SJCRH30 (cell line): ENCODE data around the gene CPT1B. TPM values are rescaled to one million over a fixed set of nuclear protein-coding genes. Genes with fewer than 3 reads are reported as not detected.

ENCODE experiments used
- DNase-seq, 2 experiments: peaks; one replicate each; pipeline ENCODE4 v3.0.0-alpha.2; 2015 to 2020
- H3K27ac ChIP-seq: fragments of 250-450 bp; sonication (Bioruptor Pico); 2 replicates; pipeline ENCODE4 v1.5.1; 2020; ENCODE audit warnings: mild to moderate bottlenecking, moderate library complexity
- H3K27me3 ChIP-seq: fragments of 250-450 bp; sonication (Bioruptor Pico); 2 replicates; pipeline ENCODE4 v1.5.1; 2020; ENCODE audit warnings: mild to moderate bottlenecking, moderate library complexity
- H3K36me3 ChIP-seq: fragments of 250-450 bp; sonication (Bioruptor Pico); 2 replicates; pipeline ENCODE4 v1.5.1; 2020; ENCODE audit warnings: mild to moderate bottlenecking, moderate library complexity
- H3K4me1 ChIP-seq: fragments of 250-450 bp; sonication (Bioruptor Pico); 2 replicates; pipeline ENCODE4 v1.5.1; 2020; ENCODE audit warnings: mild to moderate bottlenecking, moderate library complexity
- H3K4me3 ChIP-seq: fragments of 250-450 bp; sonication (Bioruptor Pico); 2 replicates; pipeline ENCODE4 v1.5.1; 2020; ENCODE audit warnings: mild to moderate bottlenecking, moderate library complexity
- H3K9me3 ChIP-seq: fragments of 250-450 bp; sonication (Bioruptor Pico); replicated peaks from 2 replicates; pipeline ENCODE4 v1.5.1; 2020; ENCODE audit warnings: mild to moderate bottlenecking, moderate library complexity
- total RNA-seq: library from RNA; depleted of rRNA; stranded (reverse); fragments of >200 nt; shearing (Covaris generic); gene quantifications from 2 replicates; pipeline ENCODE4 v1.2.3, GENCODE V29; 2014

The CPT1B gene
- total RNA-seq, 1 experiment from 2014 or later = 17.1 TPM

DNA sequence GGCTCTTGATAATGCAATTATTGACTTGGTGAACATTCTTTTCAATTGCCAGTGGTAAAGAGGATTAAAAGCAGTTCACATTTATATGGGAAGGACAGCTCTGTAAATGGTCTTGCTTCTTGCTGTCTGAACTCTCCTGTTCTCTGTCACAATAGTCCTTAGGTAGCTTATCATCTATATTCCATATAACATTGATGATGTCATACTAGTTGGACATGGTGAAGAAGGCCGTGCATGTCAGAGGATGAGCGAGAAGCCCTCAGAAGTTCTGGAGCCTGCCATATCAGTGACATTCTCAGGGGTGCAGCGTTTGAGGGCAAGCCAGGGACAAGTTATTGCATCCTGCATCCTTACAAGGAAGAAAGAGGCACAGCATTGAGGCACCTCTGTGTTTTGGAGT is 7.0 kb upstream of the CPT1B start:
- no peak for DNase-seq

DNA sequence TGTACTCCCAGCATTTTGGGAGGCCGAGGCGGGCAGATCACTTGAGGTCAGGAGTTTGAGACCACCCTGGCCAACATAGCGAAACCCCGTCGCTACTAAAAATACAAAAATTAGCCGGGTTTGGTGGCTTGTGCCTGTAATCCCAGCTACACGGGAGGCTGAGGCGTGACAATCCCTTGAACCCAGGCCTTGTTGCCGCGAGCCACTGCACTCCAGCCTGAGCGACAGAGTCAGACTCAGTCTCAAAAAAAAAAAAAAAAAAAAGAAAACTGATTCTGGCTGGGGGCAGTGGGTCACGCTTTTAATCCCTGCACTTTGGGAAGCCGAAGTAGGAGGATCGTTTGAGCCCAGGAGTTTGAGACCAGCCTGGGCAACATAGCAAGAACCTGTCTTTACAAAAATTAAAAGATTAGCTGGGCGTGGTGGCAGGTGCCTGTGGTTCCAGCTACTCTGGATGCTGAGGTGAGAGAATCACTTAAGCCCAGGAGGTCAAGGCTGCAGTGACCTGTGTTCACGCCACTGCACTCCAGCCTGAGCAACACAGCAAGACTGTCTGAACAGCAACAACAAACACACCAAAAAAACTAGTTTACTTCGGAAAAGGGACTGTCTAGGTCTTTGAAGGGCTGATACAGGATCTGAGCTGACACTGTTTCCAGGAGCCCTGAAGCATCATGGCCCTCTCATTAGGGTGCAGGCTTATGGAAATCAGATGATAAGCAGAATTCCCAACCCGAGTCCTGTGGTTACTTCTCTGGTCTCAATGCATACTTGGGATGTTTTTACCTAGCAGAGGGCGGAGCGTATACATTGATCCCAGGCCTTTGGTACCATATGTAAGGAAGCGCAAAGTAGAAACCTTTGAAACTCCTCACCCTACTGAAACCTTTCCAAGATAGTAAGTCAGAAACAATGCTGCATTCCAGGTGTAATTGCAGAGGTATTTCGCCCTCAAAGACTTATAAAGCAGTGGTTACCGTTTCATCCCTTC is 6.2 kb upstream of the CPT1B start:
- DNase-seq = no peak
- Histone ChIP-seq H3K9me3 (no peaks in the 10 kb centered on the region), H3K27ac (no peak overlapping the region), H3K4me1 (peaks cover 2% of the 10 kb centered on the region; the same call in 1 of the 2 replicates), H3K27me3 (no peaks in the 10 kb centered on the region), H3K4me3 (no peak overlapping the region), H3K36me3 (no peaks in the 10 kb centered on the region)

More for the DNA sequence above, 7.0 kb upstream of the CPT1B start:
- no peaks in the 10 kb centered on the region for H3K9me3 ChIP-seq
- H3K27me3 ChIP-seq = no peaks in the 10 kb centered on the region
- peaks cover 2% of the 10 kb centered on the region; the same call in 1 of the 2 replicates for H3K4me1 ChIP-seq
- H3K4me3 ChIP-seq = no peak overlapping the region
- H3K27ac ChIP-seq = no peak overlapping the region
- no peaks in the 10 kb centered on the region for H3K36me3 ChIP-seq

DNA sequence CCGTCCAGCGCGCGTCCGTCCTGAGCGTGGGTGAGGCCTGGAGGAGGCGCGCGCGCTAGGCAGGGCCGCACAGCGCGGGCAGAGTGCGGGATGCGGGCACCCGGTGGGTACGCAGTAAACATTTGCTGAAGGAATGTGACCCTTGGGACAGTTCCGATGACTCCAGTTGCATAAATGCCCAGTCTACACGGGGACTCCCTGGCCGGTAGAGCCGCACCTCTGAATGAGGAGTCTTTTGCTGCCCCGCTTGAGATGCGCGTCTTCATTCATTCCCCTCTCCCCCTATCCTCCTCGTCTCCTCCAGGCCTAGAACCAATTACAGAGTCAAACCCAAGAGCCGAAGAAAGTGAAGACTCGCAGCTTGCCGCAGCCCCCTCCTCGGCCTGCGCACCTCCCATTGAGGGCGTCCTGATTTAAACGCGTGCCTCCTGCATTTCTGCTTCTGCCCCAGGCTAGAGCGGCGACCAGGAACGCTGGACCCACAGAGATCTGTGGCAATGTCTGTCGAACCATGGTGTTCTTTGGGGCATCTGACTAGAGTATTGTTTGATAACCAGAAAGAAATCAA is 5.2 kb upstream of the CPT1B start:
- no peaks in the 10 kb centered on the region for H3K36me3 ChIP-seq
- H3K4me3 ChIP-seq = peak overlapping the region; percentile 73
- DNase-seq = no peak
- H3K27me3 ChIP-seq = no peaks in the 10 kb centered on the region
- no peaks in the 10 kb centered on the region for H3K9me3 ChIP-seq
- peaks cover 12% of the 10 kb centered on the region for H3K4me1 ChIP-seq
- peak overlapping the region; percentile 86; the same call in 1 of the 2 replicates for H3K27ac ChIP-seq

DNA sequence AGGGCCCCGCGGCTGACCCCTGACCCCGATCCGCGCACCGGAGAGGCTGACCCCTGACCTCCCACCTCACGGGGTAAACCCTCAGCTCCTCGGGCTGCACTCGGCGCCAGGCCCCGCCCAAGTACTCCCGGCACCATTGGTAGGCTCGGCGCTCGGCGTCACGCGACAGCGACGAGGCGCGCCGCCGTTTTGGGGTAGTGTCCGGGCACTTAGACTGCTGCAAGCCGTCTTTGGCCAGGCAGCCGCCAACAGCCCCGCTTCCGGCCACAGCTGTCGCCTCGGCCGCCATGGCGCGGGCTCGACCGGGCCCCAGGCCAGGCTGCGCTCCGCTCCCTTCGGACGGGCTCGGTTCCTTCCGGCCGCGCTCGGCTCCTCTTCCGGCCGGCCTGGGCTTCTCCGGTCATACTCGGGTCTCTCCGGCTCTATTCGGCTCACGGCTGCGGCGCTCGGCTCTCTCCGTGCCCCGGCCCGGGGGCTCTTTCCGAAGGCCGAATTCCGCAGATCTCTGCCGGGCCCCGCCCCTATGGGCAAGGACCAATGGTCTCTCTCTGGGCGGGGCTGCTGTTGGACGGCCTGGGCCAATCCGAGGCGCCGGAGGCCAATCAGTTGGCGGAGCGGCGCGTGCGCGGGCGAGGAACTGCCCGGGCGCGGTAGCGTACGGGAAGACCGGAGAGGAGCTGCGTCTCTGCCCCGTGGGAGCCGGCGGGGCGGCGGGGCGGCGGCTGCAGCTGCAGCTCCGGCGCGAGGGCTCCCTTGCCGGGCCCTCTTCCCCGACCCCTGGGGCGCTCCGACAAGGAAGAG is 4.5 kb upstream of the CPT1B start, which contains the start of gene CHKB:
Gene CHKB, minus strand, starts transcription at position 357 of the 801 bp plus-strand sequence. Its CDS starts 68 bp downstream, at position 289.
- Histone ChIP-seq H3K27me3 (no peaks in the 10 kb centered on the region), H3K36me3 (no peaks in the 10 kb centered on the region), H3K4me1 (peaks cover 13% of the 10 kb centered on the region), H3K4me3 (peak within 1 kb of the TSS; percentile 73), H3K27ac (peak within 1 kb of the TSS; percentile 86), H3K9me3 (no peaks in the 10 kb centered on the region)
- DNase-seq = peak; percentile 100

DNA sequence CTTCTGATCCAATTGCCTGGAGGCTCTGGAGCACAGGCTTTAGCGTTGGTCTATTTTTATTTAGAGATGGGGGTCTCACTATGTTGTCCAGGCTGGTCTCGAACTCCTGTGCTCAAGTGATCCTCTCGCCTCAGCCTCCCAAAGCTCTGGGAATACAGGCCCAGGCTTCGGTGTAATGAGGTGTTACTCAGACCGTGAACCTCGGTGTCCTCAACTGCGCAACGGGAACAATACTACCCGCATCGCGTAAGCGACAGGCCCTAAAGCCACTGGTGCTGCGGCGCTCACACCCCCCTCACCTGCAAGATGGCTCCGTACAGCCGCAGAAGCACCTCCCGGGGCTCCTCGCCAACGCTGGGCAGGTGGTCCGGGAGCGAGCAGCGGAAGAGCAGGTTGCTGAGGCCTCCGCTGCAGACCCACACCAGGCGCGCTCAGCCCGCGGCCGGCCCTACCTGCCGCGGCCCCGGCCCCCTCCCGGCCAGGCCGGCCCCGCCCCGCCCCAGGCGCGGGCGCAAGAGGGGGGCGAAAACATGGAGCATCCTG is 3.8 kb upstream of the CPT1B start:
- H3K4me1 ChIP-seq = peaks cover 13% of the 10 kb centered on the region
- H3K4me3 ChIP-seq = peak overlapping the region; percentile 73
- H3K27me3 ChIP-seq = no peaks in the 10 kb centered on the region
- H3K36me3 ChIP-seq = no peaks in the 10 kb centered on the region
- no peak for DNase-seq
- peak overlapping the region; percentile 86 for H3K27ac ChIP-seq
- H3K9me3 ChIP-seq = no peaks in the 10 kb centered on the region

DNA sequence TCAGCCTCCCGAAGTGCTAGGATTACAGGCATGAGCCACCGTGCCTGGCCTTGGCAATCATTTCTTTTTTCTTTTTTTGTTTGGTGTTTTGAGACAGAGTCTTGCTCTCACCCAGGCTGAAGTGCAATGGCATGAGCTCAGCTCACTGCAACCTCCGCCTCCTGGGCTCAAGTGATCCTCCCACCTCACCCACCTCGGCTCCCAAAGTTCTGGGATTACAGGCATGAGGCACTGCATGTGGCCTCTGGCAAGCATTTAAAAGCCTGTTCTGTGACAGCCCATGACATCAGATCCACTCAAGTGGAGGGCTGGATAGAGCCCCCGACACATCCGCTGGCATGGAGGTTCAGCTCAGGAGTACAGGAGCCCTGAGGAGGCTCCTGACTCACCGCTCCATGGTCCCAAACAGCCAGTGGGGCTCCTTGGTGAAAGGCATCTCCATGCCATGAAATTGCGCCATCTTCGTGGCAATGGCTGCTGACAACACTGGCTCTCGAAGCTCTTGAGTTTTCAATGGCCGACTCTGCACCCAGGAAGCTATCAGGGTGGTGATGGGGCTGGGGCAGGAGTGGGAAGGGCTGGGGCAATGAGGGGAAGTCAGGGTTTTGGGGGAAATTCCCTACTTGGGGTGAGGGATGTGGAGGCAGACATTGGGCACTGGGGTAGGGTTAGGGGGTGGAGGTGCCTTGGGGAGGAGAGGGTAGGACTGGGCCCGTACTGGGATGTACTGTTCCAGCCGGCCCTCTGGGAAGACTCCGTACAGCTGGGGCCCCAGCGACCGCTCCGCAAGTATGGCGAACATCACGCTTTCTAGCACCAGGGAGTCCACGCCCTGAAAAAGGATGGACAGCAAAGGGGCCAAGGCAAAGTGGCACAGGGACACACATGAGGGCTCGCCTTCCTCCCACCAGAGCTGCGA is 3.1 kb upstream of the CPT1B start:
- Histone ChIP-seq H3K27ac (no peak overlapping the region), H3K4me3 (peak overlapping the region; percentile 73), H3K27me3 (no peaks in the 10 kb centered on the region), H3K9me3 (no peaks in the 10 kb centered on the region), H3K36me3 (no peaks in the 10 kb centered on the region), H3K4me1 (peaks cover 13% of the 10 kb centered on the region)
- DNase-seq = no peak

DNA sequence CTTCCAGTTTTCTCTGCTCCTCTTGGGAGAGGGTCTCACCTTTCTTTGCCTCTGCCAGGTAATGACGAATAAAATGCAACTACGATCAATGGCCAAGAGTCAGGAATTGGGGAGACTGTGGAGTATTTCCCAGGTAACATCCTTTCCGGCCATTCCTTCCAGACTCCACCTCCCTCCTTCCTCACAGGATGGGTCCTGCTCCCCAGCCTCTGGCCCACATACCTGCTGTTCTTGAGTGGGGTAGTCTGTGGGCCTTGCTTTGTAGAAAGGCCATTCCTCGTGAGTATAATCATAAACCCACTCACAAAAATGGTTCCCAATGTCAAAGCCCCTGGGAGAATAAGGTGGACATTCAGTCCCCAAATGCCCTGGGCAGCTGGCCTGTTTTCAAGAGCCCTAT is 1.5 kb upstream of the CPT1B start:
- Histone ChIP-seq H3K4me3 (no peak overlapping the region), H3K27ac (no peak overlapping the region), H3K36me3 (no peaks in the 10 kb centered on the region), H3K27me3 (no peaks in the 10 kb centered on the region), H3K9me3 (no peaks in the 10 kb centered on the region), H3K4me1 (peaks cover 13% of the 10 kb centered on the region)
- no peak for DNase-seq

DNA sequence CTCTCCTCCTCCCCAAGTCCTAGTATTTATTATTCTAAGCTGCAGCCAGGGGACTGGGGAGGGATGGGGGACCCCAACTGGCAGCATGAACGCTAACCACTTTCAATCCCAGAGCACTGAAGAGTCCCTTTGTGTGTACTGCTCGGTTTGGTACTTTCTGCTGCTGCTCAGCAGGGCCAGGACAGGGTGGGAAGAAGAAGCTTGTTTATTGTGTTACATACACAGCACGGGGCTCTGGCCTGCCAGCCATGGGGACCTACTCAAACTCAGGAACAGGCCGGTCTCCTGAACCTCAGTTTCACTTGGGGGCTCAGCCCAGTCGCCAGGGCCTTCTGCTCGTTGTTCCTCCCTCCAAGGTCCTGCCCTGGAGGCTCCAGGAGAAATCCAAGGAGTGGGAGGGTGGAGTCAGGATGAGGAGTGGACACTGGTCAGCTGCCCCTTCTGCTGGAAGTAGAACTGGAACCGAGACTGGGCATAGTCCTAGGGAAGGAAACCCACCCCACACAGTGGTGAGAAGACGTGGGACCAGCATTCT is 616 bp upstream of the CPT1B start:
- no peak overlapping the region for H3K27ac ChIP-seq

DNA sequence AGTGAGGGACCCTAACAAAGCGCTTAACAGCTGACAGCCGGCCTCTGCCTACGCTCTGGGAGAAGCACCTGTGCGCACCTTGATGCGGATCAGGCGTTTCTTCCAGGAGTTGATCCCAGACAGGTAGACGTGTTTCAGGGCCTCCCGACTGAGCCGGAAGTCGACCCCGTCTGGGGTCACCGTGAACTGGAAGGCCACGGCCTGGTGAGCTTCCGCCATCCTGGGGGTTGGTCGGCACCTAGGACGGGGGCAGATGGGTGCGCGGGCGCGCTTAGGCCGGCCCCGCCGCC is 585 bp downstream of the CPT1B start:
- H3K27me3 ChIP-seq = no peaks in the 10 kb centered on the region
- no peak for DNase-seq
- H3K4me3 ChIP-seq = no peak overlapping the region
- no peaks in the 10 kb centered on the region for H3K36me3 ChIP-seq
- peaks cover 11% of the 10 kb centered on the region for H3K4me1 ChIP-seq
- H3K9me3 ChIP-seq = no peaks in the 10 kb centered on the region
- no peak overlapping the region for H3K27ac ChIP-seq

More for the DNA sequence above, 616 bp upstream of the CPT1B start:
- no peak for DNase-seq
- Histone ChIP-seq H3K4me3 (no peak overlapping the region), H3K4me1 (peaks cover 13% of the 10 kb centered on the region), H3K36me3 (no peaks in the 10 kb centered on the region), H3K9me3 (no peaks in the 10 kb centered on the region), H3K27me3 (no peaks in the 10 kb centered on the region)

DNA sequence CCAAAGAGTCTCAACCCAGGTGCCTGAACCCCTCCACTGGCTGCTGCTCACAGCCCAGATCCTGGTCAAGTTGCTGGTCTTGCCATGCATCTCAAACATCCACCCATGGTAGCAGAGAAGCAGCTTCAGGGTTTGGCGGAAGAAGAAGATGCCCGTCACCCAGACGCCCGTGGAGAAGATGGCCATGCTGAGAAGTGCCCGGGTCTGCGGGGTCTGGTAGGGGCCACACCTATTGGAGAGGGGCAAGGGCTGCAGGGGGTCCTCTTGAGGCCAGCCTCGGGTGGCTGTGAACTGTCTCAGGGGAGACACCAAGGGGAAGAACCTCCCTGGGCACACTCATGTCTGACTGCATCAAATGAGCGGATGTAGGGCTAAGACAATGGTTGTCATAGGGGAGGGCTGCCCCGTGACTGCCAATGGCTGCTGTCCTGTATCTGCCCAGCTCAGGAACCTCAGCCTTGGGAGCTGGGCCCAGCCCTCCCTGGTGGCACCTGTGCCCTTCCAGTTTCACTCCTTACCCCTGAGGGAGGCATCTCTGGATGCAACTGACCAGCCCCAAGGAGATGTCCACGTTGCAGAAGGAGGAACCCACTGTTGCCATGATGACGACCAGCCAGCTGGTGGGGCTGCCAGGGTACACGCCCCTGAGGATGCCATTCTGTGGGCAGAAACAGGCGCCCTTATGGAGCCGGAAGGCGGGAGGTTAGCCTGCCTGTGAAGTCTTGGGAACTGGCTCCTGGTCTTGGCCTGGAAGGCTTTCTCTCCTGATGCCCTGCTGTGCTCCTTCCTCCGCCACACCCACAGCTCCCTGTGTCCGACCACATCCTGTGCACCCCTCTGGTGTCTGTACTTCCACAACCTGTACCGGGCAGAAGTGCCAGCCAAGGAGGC is 1.2 kb downstream of the CPT1B start:
- H3K27ac ChIP-seq = no peak overlapping the region
- H3K27me3 ChIP-seq = no peaks in the 10 kb centered on the region
- DNase-seq = no peak
- H3K4me1 ChIP-seq = peaks cover 11% of the 10 kb centered on the region
- H3K9me3 ChIP-seq = no peaks in the 10 kb centered on the region
- H3K4me3 ChIP-seq = no peak overlapping the region
- no peaks in the 10 kb centered on the region for H3K36me3 ChIP-seq

DNA sequence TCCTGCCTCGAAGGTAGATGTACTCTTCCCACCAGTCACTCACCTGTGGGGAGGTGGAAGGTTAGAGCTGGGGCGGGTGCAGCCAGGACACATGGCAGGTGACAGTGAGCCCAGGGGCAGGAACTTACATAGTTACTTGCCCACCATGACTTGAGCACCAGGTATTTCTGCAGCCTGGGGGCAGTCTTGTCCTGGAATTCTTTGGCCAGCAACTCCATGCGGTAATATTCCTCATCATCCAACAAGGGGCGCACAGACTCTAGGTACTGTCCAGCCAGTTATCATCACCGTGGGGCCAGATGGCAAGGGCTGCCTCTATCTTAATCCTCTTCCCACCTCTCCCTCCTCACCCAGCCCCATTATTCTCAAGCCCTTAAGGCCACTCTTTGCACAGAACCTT is 2.2 kb downstream of the CPT1B start:
- H3K27me3 ChIP-seq = no peaks in the 10 kb centered on the region
- no peak overlapping the region for H3K27ac ChIP-seq
- peaks cover 11% of the 10 kb centered on the region for H3K4me1 ChIP-seq
- H3K4me3 ChIP-seq = no peak overlapping the region
- no peaks in the 10 kb centered on the region for H3K9me3 ChIP-seq
- peak; percentile 72 to 79 for DNase-seq
- no peaks in the 10 kb centered on the region for H3K36me3 ChIP-seq

DNA sequence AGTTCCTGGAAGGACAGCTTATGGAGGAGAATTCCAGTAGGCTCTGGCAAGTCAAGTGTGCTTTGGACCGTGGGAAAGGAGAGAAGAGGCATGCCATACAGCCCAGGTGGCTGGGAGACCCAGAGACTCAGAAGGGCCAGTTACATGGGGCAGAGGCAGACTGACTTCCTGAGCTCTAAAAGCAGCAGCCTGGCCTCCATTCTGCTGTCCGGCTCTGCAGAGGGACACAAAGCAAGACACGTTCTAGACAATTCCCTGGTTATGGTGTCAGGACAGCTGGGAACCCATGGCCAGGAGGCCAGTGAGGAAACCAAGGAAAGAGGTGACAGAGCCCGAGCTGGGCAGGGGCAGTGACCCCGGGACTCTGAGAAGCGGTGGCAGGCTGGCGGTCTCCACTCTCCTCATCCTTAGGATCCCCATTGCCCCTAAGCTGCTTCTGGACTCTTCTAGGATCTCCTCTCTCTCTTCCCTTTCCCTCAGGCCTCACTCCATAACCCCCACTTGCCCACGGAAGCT is 2.7 kb downstream of the CPT1B start:
- DNase-seq = no peak
- no peaks in the 10 kb centered on the region for H3K36me3 ChIP-seq

DNA sequence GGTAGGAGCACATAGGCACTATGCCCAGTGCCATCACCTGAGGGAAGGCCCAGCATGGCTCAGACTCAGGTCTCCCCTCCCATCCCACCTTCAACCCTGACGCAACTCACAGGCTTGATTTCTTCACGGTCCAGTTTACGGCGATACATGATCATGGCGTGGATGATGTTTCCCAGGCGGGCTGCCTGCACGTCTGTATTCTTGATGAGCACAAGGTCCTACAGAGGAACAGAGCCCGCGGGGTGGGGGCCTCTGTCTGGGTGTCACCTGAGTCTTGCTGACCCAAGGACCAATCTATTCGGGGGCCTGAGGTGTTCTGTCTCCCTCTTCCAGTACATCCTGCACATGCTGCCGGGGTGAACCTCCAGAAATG is 3.9 kb downstream of the CPT1B start:
- DNase-seq = no peak
- no peak overlapping the region for H3K4me3 ChIP-seq
- no peaks in the 10 kb centered on the region for H3K27me3 ChIP-seq
- H3K36me3 ChIP-seq = 0 out of 2 replicates have a peak, but pooled peaks cover 1% of the 10 kb centered on the region
- H3K9me3 ChIP-seq = no peaks in the 10 kb centered on the region
- no peak overlapping the region for H3K27ac ChIP-seq
- peaks cover 11% of the 10 kb centered on the region for H3K4me1 ChIP-seq

More for the DNA sequence above, 2.7 kb downstream of the CPT1B start:
- Histone ChIP-seq H3K27me3 (no peaks in the 10 kb centered on the region), H3K4me3 (no peak overlapping the region), H3K27ac (no peak overlapping the region), H3K4me1 (peaks cover 11% of the 10 kb centered on the region), H3K9me3 (no peaks in the 10 kb centered on the region)
